Caco-2 (cell line): ENCODE measurements around the gene CAVIN1. TPM values are rescaled to one million over a fixed set of nuclear protein-coding genes. Genes with fewer than 3 reads are reported as not detected.
"Not testable (repeated sequence)": the region's sequence is repeated elsewhere in the genome, so short reads cannot be mapped to it uniquely, and the experiment has no call there.

Experiments used
- BruUV-seq: library from RNA; stranded (reverse); fragments of 400-500 nt; replicated peaks from 2 replicates; lab custom pipeline; 2021; lab: Mats Ljungman, UMichigan
- CTCF ChIA-PET: fragments of 300-600 bp; sonication (Branson Sonifier 250); formaldehyde crosslinking; loops from one replicate; lab custom pipeline; 2022; ENCODE audit warnings: antibody characterized with exemption; lab: Charles Lee
- POLR2A ChIA-PET: fragments of 300-600 bp; sonication (Branson Sonifier 250); formaldehyde crosslinking; loops from one replicate; lab custom pipeline; 2022; ENCODE audit warnings: antibody characterized with exemption; lab: Charles Lee
- DNase-seq, 2 experiments: peaks; one replicate each; pipeline versions ENCODE4 v3.0.0 to v3.0.0-alpha.2; 2020 to 2022
- H3K27me3 ChIP-seq: replicated peaks from 2 replicates; pipeline ENCODE4 v1.6.0; 2011; ENCODE audit warnings: low read length; ENCODE audit not compliant: control insufficient read depth, insufficient read depth
- H3K36me3 ChIP-seq: 2 replicates; pipeline ENCODE4 v1.5.1; 2011; ENCODE audit warnings: low read length; ENCODE audit not compliant: control insufficient read depth, insufficient read depth
- H3K4me1 ChIP-seq: fragments of 250-450 bp; sonication (Bioruptor Pico); 2 replicates; pipeline ENCODE4 v1.5.1; 2020; ENCODE audit warnings: mild to moderate bottlenecking
- H3K4me3 ChIP-seq: 2 replicates; pipeline ENCODE4 v1.5.1; 2011; ENCODE audit warnings: low read depth, mild to moderate bottlenecking, control low read depth, low read length
- H3K9me3 ChIP-seq: fragments of 250-450 bp; sonication (Bioruptor Pico); 2 replicates; pipeline ENCODE4 v1.5.1; 2020; ENCODE audit warnings: mild to moderate bottlenecking, moderate library complexity
- H3K27ac Mint-ChIP-seq: one replicate; pipeline ENCODE4 v1.8.0; 2022; ENCODE audit warnings: mixed read lengths; ENCODE audit not compliant: unreplicated experiment
- H3K27me3 Mint-ChIP-seq: one replicate; pipeline ENCODE4 v1.8.0; 2022; ENCODE audit warnings: mixed read lengths; ENCODE audit not compliant: insufficient read depth, unreplicated experiment
- H3K36me3 Mint-ChIP-seq: one replicate; pipeline ENCODE4 v1.8.0; 2022; ENCODE audit warnings: mild to moderate bottlenecking, mixed read lengths; ENCODE audit not compliant: insufficient read depth, unreplicated experiment
- H3K4me1 Mint-ChIP-seq: one replicate; pipeline ENCODE4 v1.8.0; 2022; ENCODE audit warnings: low read depth, mixed read lengths; ENCODE audit not compliant: unreplicated experiment
- H3K4me3 Mint-ChIP-seq: one replicate; pipeline ENCODE4 v1.8.0; 2022; ENCODE audit warnings: mild to moderate bottlenecking, moderate library complexity, mixed read lengths; ENCODE audit not compliant: unreplicated experiment
- H3K9me3 Mint-ChIP-seq: one replicate; pipeline ENCODE4 v1.8.0; 2022; ENCODE audit warnings: mixed read lengths; ENCODE audit not compliant: unreplicated experiment
- CTCF ChIP-seq, 2 experiments: fragments of 200-600 bp in 1 of 2; IDR thresholded peaks; 1 replicate in 1 of 2; 2 replicates in 1 of 2; pipeline versions ENCODE4 v1.5.1 to v1.8.0; 2011 to 2022; ENCODE audit warnings: antibody characterized with exemption in 1 of 2, control low read depth in 1 of 2, inconsistent platforms in 1 of 2, low read depth in 1 of 2, low read length in 1 of 2, mild to moderate bottlenecking in 1 of 2, moderate library complexity in 1 of 2; ENCODE audit not compliant: insufficient read depth in 1 of 2, severe bottlenecking in 1 of 2, unreplicated experiment in 1 of 2
- intact Hi-C: fragments of 100-400 bp; cut with micrococcal nuclease; formaldehyde crosslinking; loops from one replicate; pipeline ENCODE4 v1.10.0; 2022; ENCODE audit not compliant: unreplicated experiment
- total RNA-seq: library from RNA; stranded (reverse); gene quantifications from 2 replicates; pipeline ENCODE4 v1.2.3, GENCODE V29; 2022

The CAVIN1 gene
- total RNA-seq, 1 experiment from 2014 or later, result 173 TPM

- CTCF ChIA-PET, result no interaction called here
- H3K27me3 ChIP-seq, result no peaks in the 10 kb centered on the region
- H3K9me3 ChIP-seq, result no peaks in the 10 kb centered on the region
- 0 out of 2 replicates have a peak, but pooled peaks cover 1% of the 10 kb centered on the region for H3K36me3 ChIP-seq
- peak overlapping the region; percentile 98 for H3K27ac Mint-ChIP-seq
- H3K4me3 ChIP-seq, result no peak overlapping the region
- H3K36me3 Mint-ChIP-seq, result peaks cover 36% of the 10 kb centered on the region
- no TSS peak for BruUV-seq
- POLR2A ChIA-PET, result no interaction called here
- intact Hi-C loops, result no loop called here
- TF ChIP-seq CTCF (IDR thresholded peaks at IDR 0.05; ENCODE audit: insufficient read depth in 1 of 2, low read depth in 1 of 2, low read length in 1 of 2, severe bottlenecking in 1 of 2, unreplicated experiment in 1 of 2), result no peak
- peak overlapping the region; percentile 81 for H3K4me3 Mint-ChIP-seq
- peaks cover 21% of the 10 kb centered on the region for H3K4me1 ChIP-seq
- H3K4me1 Mint-ChIP-seq, result peaks cover 24% of the 10 kb centered on the region
- no peaks in the 10 kb centered on the region for H3K9me3 Mint-ChIP-seq
- no peaks in the 10 kb centered on the region for H3K27me3 Mint-ChIP-seq
- DNase-seq, result no peak
Observed at GRCh38 chr17:42457107-42457792, 34.2 kb upstream of the CAVIN1 start.

- TF ChIP-seq CTCF (IDR thresholded peaks at IDR 0.05; ENCODE audit: insufficient read depth in 1 of 2, low read depth in 1 of 2, low read length in 1 of 2, severe bottlenecking in 1 of 2, unreplicated experiment in 1 of 2), result no peak
- Histone ChIP-seq H3K36me3 (no peaks in the 10 kb centered on the region), H3K4me1 (peaks cover 21% of the 10 kb centered on the region), H3K27me3 (no peaks in the 10 kb centered on the region), H3K9me3 (no peaks in the 10 kb centered on the region), H3K4me3 (no peak overlapping the region)
- intact Hi-C loops, result no loop called here
- no TSS peak for BruUV-seq
- ChIA-PET POLR2A (no interaction called here), CTCF (no interaction called here)
- no peaks in the 10 kb centered on the region for H3K9me3 Mint-ChIP-seq
- H3K4me1 Mint-ChIP-seq, result peaks cover 24% of the 10 kb centered on the region
- peak overlapping the region; percentile 5 for H3K4me3 Mint-ChIP-seq
- H3K27me3 Mint-ChIP-seq, result no peaks in the 10 kb centered on the region
- no peak for DNase-seq
- H3K36me3 Mint-ChIP-seq, result peaks cover 28% of the 10 kb centered on the region
- H3K27ac Mint-ChIP-seq, result no peak overlapping the region
Observed at GRCh38 chr17:42456223-42457106, 33.4 kb upstream of the CAVIN1 start.

GRCh38 chr17:42454987-42455386 lies 31.9 kb upstream of the CAVIN1 start:
- H3K27me3 ChIP-seq, BruUV-seq, H3K36me3 ChIP-seq, H3K9me3 ChIP-seq, H3K9me3 Mint-ChIP-seq, H3K27ac Mint-ChIP-seq, H3K4me3 ChIP-seq, H3K27me3 Mint-ChIP-seq, intact Hi-C loops, H3K4me3 Mint-ChIP-seq, POLR2A ChIA-PET, DNase-seq: not testable (repeated sequence)
- CTCF ChIA-PET, result interaction anchor here (0.6 to 0.9 kb wide), 2 partner anchors 47 to 72 kb away, joined by 5 read pairs; no protein-coding TSS in a partner anchor
- peaks cover 18% of the 10 kb centered on the region for H3K4me1 Mint-ChIP-seq
- H3K36me3 Mint-ChIP-seq, result peaks cover 18% of the 10 kb centered on the region
- peaks cover 14% of the 10 kb centered on the region for H3K4me1 ChIP-seq
